GM23338 (cell line): ENCODE measurements around the gene ZNF800. TPM values are rescaled to one million over a fixed set of nuclear protein-coding genes. Genes with fewer than 3 reads are reported as not detected.

ENCODE experiments used
- ATAC-seq: fragments of 200-7000 bp; cut with Tn5 transposase; 3 replicates; pipeline ENCODE4 v1.9.1; 2020
- DNase-seq: peaks from one replicate; pipeline ENCODE4 v3.0.0-alpha.2; 2015; ENCODE audit warnings: low spot score
- H2AFZ ChIP-seq: fragments of 200-600 bp; sonication (generic); 2 replicates; pipeline ENCODE4 v1.8.0; 2016; ENCODE audit warnings: antibody characterized with exemption, mild to moderate bottlenecking, moderate library complexity
- H3F3A ChIP-seq: fragments of 200-600 bp; sonication (generic); replicated peaks from 2 replicates; pipeline ENCODE4 v1.8.0; 2017; ENCODE audit warnings: antibody characterized with exemption, mixed run types, low read depth
- H3K27ac ChIP-seq: fragments of 200-600 bp; sonication (generic); 2 replicates; pipeline ENCODE4 v1.6.1; 2016; ENCODE audit warnings: low read depth
- H3K27me3 ChIP-seq: fragments of 200-600 bp; sonication (generic); 2 replicates; pipeline ENCODE4 v1.8.0; 2016; ENCODE audit warnings: mild to moderate bottlenecking, mixed run types, moderate library complexity; ENCODE audit not compliant: insufficient read depth
- H3K36me3 ChIP-seq: fragments of 200-600 bp; sonication (generic); 2 replicates; pipeline ENCODE4 v1.8.0; 2016; ENCODE audit warnings: mild to moderate bottlenecking; ENCODE audit not compliant: insufficient read depth
- H3K4me1 ChIP-seq: fragments of 200-600 bp; sonication (generic); 2 replicates; pipeline ENCODE4 v1.8.0; 2016; ENCODE audit warnings: mild to moderate bottlenecking, moderate library complexity; ENCODE audit not compliant: insufficient read depth
- H3K4me2 ChIP-seq: fragments of 200-600 bp; sonication (generic); 2 replicates; pipeline ENCODE4 v1.7.1; 2017; ENCODE audit warnings: mixed run types
- H3K4me3 ChIP-seq: fragments of 200-600 bp; sonication (generic); 2 replicates; pipeline ENCODE4 v1.6.1; 2016; ENCODE audit warnings: mixed run types
- H3K79me2 ChIP-seq: fragments of 200-600 bp; sonication (generic); replicated peaks from 2 replicates; pipeline ENCODE4 v1.8.0; 2017; ENCODE audit warnings: mild to moderate bottlenecking; ENCODE audit not compliant: insufficient read depth
- H3K9me2 ChIP-seq: fragments of 200-600 bp; sonication (generic); 2 replicates; pipeline ENCODE4 v1.8.0; 2017; ENCODE audit not compliant: insufficient read depth
- H4K20me1 ChIP-seq: fragments of 200-600 bp; sonication (generic); replicated peaks from 2 replicates; pipeline ENCODE4 v1.8.0; 2017; ENCODE audit warnings: mild to moderate bottlenecking; ENCODE audit not compliant: insufficient read depth
- H3K27ac Mint-ChIP-seq: 2 replicates; pipeline ENCODE4 v1.8.0; 2020; ENCODE audit warnings: inconsistent platforms, mild to moderate bottlenecking, moderate library complexity, mixed read lengths
- H3K27me3 Mint-ChIP-seq: 3 replicates; pipeline ENCODE4 v1.8.0; 2022; ENCODE audit warnings: low read depth, mild to moderate bottlenecking, moderate library complexity, mixed read lengths, inconsistent platforms; ENCODE audit not compliant: insufficient read depth, poor library complexity
- H3K36me3 Mint-ChIP-seq: 3 replicates; pipeline ENCODE4 v1.8.0; 2021; ENCODE audit warnings: low read depth, mild to moderate bottlenecking, inconsistent platforms, moderate library complexity, mixed read lengths
- H3K4me1 Mint-ChIP-seq: 3 replicates; pipeline ENCODE4 v1.8.0; 2020; ENCODE audit warnings: mild to moderate bottlenecking, inconsistent platforms, mixed read lengths
- H3K4me3 Mint-ChIP-seq: 3 replicates; pipeline ENCODE4 v1.8.0; 2021; ENCODE audit warnings: moderate library complexity, mild to moderate bottlenecking, inconsistent platforms, mixed read lengths
- H3K9me3 Mint-ChIP-seq: 3 replicates; pipeline ENCODE4 v1.8.0; 2020; ENCODE audit warnings: moderate library complexity, mild to moderate bottlenecking, inconsistent platforms, mixed read lengths
- CREB1 ChIP-seq: fragments of 250-450 bp; sonication (Bioruptor Pico); IDR thresholded peaks from 2 replicates; pipeline ENCODE4 v1.5.0; 2020; ENCODE audit warnings: low read depth, mild to moderate bottlenecking, moderate library complexity
- CTCF ChIP-seq, 2 experiments: fragments of 200-600 bp in 1 of 2; sonication (generic) in 1 of 2; conservative IDR thresholded peaks; 2 replicates each; pipeline versions ENCODE4 v1.5.1 to v1.6.1; 2016 to 2017; ENCODE audit warnings: antibody characterized with exemption in 2 of 2, low read depth in 2 of 2, mild to moderate bottlenecking in 2 of 2, moderate library complexity in 1 of 2
- ETS1 ChIP-seq: IDR thresholded peaks from 2 replicates; pipeline ENCODE4 v1.6.1; 2016; ENCODE audit warnings: antibody characterized with exemption
- EZH2 ChIP-seq: fragments of 200-600 bp; sonication (generic); IDR thresholded peaks from one replicate; pipeline ENCODE4 v1.8.0; 2017; ENCODE audit warnings: antibody characterized with exemption, mild to moderate bottlenecking, low read depth; ENCODE audit not compliant: unreplicated experiment
- EZH2phosphoT487 ChIP-seq: fragments of 200-600 bp; sonication (generic); IDR thresholded peaks from one replicate; pipeline ENCODE4 v1.8.1; 2018; ENCODE audit warnings: antibody characterized with exemption; ENCODE audit not compliant: unreplicated experiment
- JUNB ChIP-seq: IDR thresholded peaks from one replicate; pipeline ENCODE4 v1.6.1; 2016; ENCODE audit warnings: antibody characterized with exemption; ENCODE audit not compliant: unreplicated experiment
- NANOG ChIP-seq: IDR thresholded peaks from 2 replicates; pipeline ENCODE4 v1.6.1; 2016; ENCODE audit warnings: antibody characterized with exemption, borderline replicate concordance
- POLR2AphosphoS5 ChIP-seq: IDR thresholded peaks from 2 replicates; pipeline ENCODE4 v1.6.1; 2016; ENCODE audit warnings: antibody characterized with exemption, low read depth
- REST ChIP-seq: IDR thresholded peaks from one replicate; pipeline ENCODE4 v1.6.1; 2018; ENCODE audit warnings: antibody characterized with exemption; ENCODE audit not compliant: unreplicated experiment
- STAT1 ChIP-seq: IDR thresholded peaks from one replicate; pipeline ENCODE4 v1.6.1; 2016; ENCODE audit warnings: antibody characterized with exemption; ENCODE audit not compliant: unreplicated experiment
- ZNF114 ChIP-seq: fragments of 250-450 bp; sonication (Bioruptor Pico); IDR thresholded peaks from 2 replicates; pipeline ENCODE4 v1.5.0; 2020; ENCODE audit warnings: mild to moderate bottlenecking, moderate library complexity
- ZNF331 ChIP-seq: fragments of 250-450 bp; sonication (Bioruptor Pico); IDR thresholded peaks from 2 replicates; pipeline ENCODE4 v1.5.0; 2020; ENCODE audit warnings: low read depth, mild to moderate bottlenecking, moderate library complexity
- ZNF462 ChIP-seq: fragments of 250-450 bp; sonication (Bioruptor Pico); IDR thresholded peaks from 2 replicates; pipeline ENCODE4 v1.5.0; 2020; ENCODE audit warnings: mild to moderate bottlenecking, moderate library complexity
- polyA plus RNA-seq: library from polyadenylated mRNA; unstranded; fragments of >200 nt; fragmentation: Nextera tagmentation; extraction: Ambion mirVana; gene quantifications from 2 replicates; pipeline ENCODE4 v1.2.1, GENCODE V29; 2016
- total RNA-seq: library from RNA; depleted of rRNA; stranded (reverse); fragments of >200 nt; shearing (Covaris generic); gene quantifications from 2 replicates; pipeline ENCODE4 v1.2.3, GENCODE V29; 2014

Gene ZNF800
- total and polyA plus RNA-seq, 2 experiments from 2014 or later = 5.4 to 8.3 TPM

- Histone ChIP-seq H3K79me2 (no peaks in the 10 kb centered on the region), H3K9me2 (no peaks in the 10 kb centered on the region), H3K4me3 (no peak overlapping the region), H3K27me3 (peaks cover 48% of the 10 kb centered on the region), H3F3A (no peaks in the 10 kb centered on the region), H3K4me2 (no peak overlapping the region), H3K4me1 (no peaks in the 10 kb centered on the region), H2AFZ (no peak overlapping the region), H3K27ac (no peak overlapping the region), H4K20me1 (no peaks in the 10 kb centered on the region), H3K36me3 (no peaks in the 10 kb centered on the region)
- H3K9me3 Mint-ChIP-seq = no peaks in the 10 kb centered on the region; the same call in 2 of the 3 replicates
- H3K27me3 Mint-ChIP-seq = peaks cover 19% of the 10 kb centered on the region
- H3K36me3 Mint-ChIP-seq = no peaks in the 10 kb centered on the region
- ATAC-seq = no peak
- no peak for DNase-seq
- TF ChIP-seq ZNF462 (CRISPR knock-in tag) (no peak), ETS1 (no peak), ZNF331 (no peak), JUNB (no peak), STAT1 (no peak), NANOG (no peak), REST (no peak), CREB1 (no peak), POLR2AphosphoS5 (no peak), CTCF (conservative IDR thresholded peaks at IDR 0.05; ENCODE audit: low read depth in 2 of 2) (no peak), ZNF114 (CRISPR knock-in tag) (no peak), EZH2phosphoT487 (no peak), EZH2 (no peak)
- no peak overlapping the region for H3K27ac Mint-ChIP-seq
- no peaks in the 10 kb centered on the region; the same call in 2 of the 3 replicates for H3K4me1 Mint-ChIP-seq
- peak overlapping the region; percentile 29; the same call in 2 of the 3 replicates for H3K4me3 Mint-ChIP-seq
These were observed 45.8 kb downstream of the ZNF800 start for GRCh38 chr7:127346575-127347256.
